HG03558 (cell line): Measurements from ENCODE around the gene SORCS2.

ENCODE experiments used
- ATAC-seq: cut with Tn5 transposase; IDR thresholded peaks from one replicate; pipeline ENCODE4 v1.9.1; 2021; ENCODE audit warnings: moderate number of reproducible peaks; ENCODE audit not compliant: unreplicated experiment; ENCODE audit errors: extremely low read depth

SORCS2 gene

GRCh38 chr4:7394681-7395451 lies 202.5 kb downstream of the SORCS2 start:
- ATAC-seq, result no peak

GRCh38 chr4:7395645-7396044 lies 203.3 kb downstream of the SORCS2 start:
- no peak for ATAC-seq

GRCh38 chr4:7396186-7396910 lies 204.0 kb downstream of the SORCS2 start:
- no peak for ATAC-seq

- no peak for ATAC-seq
Observed at GRCh38 chr4:7397206-7398103, 205.1 kb downstream of the SORCS2 start.

- no peak for ATAC-seq
Observed at GRCh38 chr4:7398104-7398423, 205.7 kb downstream of the SORCS2 start.

- no peak for ATAC-seq
Observed at GRCh38 chr4:7398788-7399439, 206.6 kb downstream of the SORCS2 start.

- no peak for ATAC-seq
Observed at GRCh38 chr4:7399440-7400234, 207.3 kb downstream of the SORCS2 start.

GRCh38 chr4:7400671-7401298 lies 208.4 kb downstream of the SORCS2 start:
- ATAC-seq, result no peak

- ATAC-seq, result no peak
Observed at GRCh38 chr4:7402526-7402925, 210.2 kb downstream of the SORCS2 start.

GRCh38 chr4:7403001-7403400 lies 210.7 kb downstream of the SORCS2 start:
- no peak for ATAC-seq

GRCh38 chr4:7408166-7408565 lies 215.8 kb downstream of the SORCS2 start:
- no peak for ATAC-seq

GRCh38 chr4:7410446-7410845 lies 218.1 kb downstream of the SORCS2 start:
- ATAC-seq, result no peak

GRCh38 chr4:7411491-7411890 lies 219.2 kb downstream of the SORCS2 start:
- no peak for ATAC-seq

GRCh38 chr4:7411896-7412553 lies 219.7 kb downstream of the SORCS2 start:
- ATAC-seq, result no peak

- no peak for ATAC-seq
Observed at GRCh38 chr4:7412554-7412912, 220.2 kb downstream of the SORCS2 start.

- ATAC-seq, result no peak
Observed at GRCh38 chr4:7414046-7414445, 221.7 kb downstream of the SORCS2 start.

- no peak for ATAC-seq
Observed at GRCh38 chr4:7414736-7415510, 222.6 kb downstream of the SORCS2 start.
